ENCODE data around the gene LAMA1.

GRCh38 chr18:7071600-7071999 lies 46.0 kb downstream of the LAMA1 start:
- TF ChIP-seq CTCF (IDR thresholded peaks at IDR 0.05): no peak
- TF ChIP-seq EP300 (IDR thresholded peaks at IDR 0.05): no peak
- TF ChIP-seq POLR2A (IDR thresholded peaks at IDR 0.05): no peak
